Stimulated activated CD4-positive, alpha-beta T cell treated with anti-CD3 and anti-CD28 coated beads, Interleukin-4, amount 100 ng/mL, for 24 hours (primary cell): ENCODE results near the gene SNX3.

Source experiments
- DNase-seq: peaks from one replicate; pipeline ENCODE4 v3.0.0-alpha.2; 2020

SNX3 gene

GRCh38 chr6:108203189-108204112 is 57.4 kb downstream of the SNX3 start:
- DNase-seq, result no peak

GRCh38 chr6:108200631-108201030 is 60.2 kb downstream of the SNX3 start:
- DNase-seq, result no peak

GRCh38 chr6:108200186-108200585 is 60.7 kb downstream of the SNX3 start:
- DNase-seq, result no peak

GRCh38 chr6:108198761-108199498 is 61.9 kb downstream of the SNX3 start:
- no peak for DNase-seq

- no peak for DNase-seq
These were observed 65.6 kb downstream of the SNX3 start for GRCh38 chr6:108195209-108195608.

- DNase-seq, result no peak
These were observed 66.3 kb downstream of the SNX3 start for GRCh38 chr6:108194503-108194902.

DNA sequence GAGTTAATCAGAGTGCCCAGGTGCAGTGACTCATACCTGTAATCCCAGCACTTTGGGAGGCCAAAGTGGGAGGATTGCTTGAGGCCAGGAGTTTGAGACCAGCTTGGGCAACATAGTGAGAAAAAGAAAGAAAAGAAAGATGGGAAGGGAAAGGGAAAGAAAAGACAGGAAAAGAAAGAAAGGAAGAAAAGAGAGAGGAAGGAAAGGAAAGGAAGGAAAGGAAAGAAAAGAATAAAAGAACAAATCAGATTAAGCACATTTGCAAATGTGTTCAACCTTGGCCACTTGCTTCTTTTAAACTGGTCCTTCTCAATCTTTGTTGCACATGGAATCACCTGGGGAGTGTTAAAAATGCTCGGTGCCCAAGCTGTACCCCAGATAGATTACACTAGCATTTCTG is 67.0 kb downstream of the SNX3 start:
- no peak for DNase-seq

DNA sequence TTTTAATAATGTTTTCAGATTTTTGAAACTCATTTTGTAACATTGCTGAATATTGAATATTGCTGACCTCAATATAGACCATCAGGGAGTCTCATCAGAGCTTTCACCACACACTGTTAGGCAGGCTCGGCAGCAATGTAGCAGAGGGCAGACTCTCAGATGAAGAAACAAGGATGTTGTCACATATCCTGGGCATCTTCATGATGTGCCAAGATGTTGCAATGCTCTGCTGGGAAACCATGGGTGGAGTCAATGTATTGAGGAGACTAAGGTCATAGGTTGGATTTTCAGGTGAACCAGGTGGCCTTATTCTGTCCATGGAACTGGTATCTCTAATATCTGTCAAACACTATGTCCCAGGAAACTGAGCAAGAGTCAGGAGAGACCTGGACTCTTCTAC is 67.7 kb downstream of the SNX3 start:
- DNase-seq, result no peak

GRCh38 chr6:108187519-108187918 is 73.3 kb downstream of the SNX3 start:
- DNase-seq, result no peak

DNA sequence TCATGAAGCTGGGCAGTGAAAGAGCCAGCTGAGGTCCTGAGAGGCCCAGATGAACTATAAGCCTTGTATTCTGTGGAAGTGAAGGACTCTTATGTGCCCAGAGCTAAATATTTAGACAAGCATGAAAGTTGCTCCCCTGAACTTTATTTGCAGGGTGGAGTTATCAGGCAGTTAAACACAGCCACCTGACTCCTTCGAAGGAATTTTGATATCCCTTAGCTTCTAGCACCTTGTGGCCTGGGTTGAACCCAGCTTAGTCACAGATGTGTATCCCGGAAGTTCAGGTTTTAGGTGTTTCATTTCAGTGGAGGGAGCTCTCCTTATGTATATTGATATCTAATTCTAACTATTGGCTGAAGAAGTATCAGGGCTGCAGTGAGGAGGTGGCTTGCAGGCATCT is 74.6 kb downstream of the SNX3 start:
- DNase-seq, result no peak

DNA sequence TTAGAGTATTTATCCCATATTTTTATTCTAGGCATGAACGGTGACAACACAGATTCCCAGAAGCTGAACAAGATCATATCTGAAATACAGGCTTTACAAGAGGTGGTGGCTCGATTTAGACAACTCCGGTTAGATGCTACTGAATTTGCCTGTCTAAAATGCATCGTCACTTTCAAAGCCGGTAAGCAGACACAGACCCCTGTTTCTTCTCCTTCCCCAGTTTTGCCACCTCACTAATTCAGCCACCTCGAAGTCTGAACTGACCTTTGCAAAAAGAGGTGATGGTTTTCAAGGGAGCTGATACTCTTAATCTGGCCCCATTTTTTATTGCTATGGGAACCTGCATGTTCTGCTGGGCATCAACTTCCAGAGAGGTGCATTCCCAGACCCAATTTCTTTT is 80.1 kb downstream of the SNX3 start:
- DNase-seq, result no peak

DNA sequence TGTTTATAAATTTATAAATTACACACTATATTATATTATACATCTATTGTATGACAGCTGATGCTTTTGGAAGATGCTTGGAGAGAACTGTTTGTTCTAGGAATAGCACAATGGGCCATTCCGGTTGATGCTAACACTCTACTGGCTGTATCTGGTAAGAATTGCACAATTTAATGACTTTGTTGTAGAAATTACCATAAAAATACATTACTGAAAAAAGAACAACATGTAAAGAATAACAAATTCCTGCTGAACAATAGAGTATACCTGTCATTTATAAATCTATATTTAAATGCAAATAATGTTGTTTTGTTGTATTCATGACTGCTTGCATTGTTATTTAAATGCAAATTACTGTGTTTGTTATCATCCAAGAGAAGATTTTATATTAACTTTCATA is 80.6 kb downstream of the SNX3 start:
- DNase-seq, result no peak

GRCh38 chr6:108179741-108180140 is 81.1 kb downstream of the SNX3 start:
- DNase-seq, result no peak

DNA sequence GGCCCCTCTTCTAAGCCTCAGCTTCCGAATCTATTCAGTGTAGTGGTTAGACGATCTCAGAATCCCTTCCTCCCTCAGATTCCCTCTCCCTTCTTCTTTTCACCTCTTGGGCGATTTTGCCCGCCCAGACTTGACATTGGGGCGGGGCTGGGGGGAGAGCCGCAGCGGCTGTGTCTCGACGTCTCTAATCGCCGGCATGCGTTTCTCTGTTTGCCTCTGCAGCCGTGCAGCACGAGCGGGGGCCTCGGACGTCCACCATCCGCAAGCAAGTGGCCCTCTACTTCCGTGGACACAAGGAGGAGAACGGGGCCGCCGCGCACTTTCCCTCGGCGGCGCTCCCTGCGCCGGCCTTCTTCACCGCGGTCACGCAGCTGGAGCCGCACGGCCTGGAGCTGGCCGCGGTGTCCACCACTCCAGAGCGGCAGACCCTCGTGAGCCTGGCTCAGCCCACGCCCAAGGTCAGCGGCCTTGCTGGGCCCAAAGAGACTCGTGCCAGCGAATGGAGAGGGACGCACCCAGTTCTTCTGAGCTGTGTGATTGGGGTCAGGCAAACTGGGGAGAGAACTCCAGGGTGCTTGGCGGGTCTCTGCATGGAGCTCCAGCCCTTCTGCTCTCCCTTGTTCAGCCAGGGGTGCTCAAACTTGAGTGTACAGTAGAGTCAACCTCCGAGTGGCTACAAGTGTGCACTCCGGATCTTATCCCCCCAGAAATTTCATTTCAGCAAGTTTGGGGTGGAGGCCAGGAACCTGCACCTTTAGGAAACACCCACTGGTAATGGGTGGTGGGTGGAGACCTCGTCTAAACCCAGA is 84.4 kb downstream of the SNX3 start:
- no peak for DNase-seq

DNA sequence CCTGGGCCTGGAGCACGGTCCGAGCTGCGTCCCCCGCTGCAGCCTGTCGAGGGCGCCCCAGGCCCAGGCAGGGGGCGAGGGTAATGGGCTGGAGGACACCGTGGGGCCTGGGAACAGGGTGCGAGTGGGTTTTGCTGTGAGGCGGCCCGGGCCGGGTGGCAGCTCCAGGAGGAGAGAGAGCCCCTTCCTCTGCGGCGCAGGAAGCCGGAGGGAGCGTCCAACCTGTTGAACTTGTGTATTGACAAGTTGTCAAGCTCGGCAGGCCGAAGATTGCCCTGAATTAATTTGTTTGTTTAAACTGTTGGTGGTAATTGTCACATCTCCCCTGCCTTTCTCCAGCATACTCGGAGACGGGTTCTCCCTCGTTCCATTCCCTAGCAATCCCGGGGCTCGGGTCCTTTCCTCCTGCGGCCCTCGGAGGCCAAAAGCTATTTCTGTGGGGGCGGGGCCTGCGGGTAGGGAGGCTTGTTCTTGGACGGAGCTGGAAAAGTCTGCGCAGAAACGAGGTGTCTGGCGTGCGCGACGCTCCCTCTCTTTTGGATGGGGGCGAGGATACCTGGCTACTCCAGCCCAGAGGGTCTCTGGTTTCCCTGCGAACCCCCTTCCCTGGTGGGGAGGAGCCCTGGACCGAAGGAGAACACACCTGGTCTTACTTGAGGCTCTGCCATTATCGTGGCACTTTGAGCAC is 85.1 kb downstream of the SNX3 start:
- DNase-seq, result no peak

DNA sequence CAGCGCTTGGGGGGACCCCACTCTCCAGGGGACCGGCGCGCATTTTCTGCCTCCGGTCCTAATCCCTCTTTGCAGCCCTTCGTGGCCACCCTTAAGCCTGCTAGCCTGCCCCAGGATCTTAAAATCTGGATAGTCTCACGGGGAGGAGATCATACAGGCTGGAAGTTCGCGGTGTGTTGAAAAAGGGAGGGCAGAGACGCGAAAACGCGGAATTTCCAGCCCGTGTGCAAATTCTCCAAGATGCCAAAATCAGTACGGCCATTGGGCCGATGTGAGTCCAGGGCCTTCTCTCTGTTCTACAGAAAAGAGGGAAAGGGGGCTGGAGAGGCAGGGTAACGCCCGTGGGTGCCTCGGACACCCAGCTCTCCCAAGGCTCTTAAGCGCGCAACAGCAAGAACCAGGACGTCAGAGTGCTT is 85.7 kb downstream of the SNX3 start:
- DNase-seq, result no peak

GRCh38 chr6:108174371-108175175 is 86.3 kb downstream of the SNX3 start:
- DNase-seq, result no peak

DNA sequence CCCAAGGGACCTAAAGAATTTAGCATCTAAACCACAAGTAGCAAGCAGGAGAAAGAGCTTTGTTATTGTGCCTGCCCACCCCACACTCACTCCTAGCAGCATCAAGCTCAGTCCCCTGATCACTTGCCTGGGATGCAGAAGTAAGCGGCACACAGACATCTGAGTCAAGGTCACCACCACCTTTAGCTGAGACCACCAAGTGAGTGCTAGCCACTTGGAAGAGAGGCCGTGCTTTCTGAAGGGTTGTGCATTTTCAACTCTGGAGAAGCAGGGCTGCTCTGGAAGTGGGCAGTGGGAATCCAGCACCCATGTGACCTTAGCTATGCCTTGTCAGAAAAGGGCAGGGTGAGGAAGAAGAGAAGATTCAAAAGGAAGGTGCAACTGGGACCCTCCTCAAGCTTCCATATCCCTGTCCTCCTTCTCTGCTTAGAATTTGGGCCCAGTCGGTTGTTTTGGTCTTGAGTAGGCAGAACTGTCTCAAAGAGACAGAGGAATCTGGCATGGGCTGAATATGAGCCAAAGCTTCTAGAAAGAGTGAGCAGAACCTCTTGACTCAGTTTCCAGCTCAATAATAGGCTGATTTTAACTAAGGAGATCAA is 88.8 kb downstream of the SNX3 start:
- no peak for DNase-seq

DNA sequence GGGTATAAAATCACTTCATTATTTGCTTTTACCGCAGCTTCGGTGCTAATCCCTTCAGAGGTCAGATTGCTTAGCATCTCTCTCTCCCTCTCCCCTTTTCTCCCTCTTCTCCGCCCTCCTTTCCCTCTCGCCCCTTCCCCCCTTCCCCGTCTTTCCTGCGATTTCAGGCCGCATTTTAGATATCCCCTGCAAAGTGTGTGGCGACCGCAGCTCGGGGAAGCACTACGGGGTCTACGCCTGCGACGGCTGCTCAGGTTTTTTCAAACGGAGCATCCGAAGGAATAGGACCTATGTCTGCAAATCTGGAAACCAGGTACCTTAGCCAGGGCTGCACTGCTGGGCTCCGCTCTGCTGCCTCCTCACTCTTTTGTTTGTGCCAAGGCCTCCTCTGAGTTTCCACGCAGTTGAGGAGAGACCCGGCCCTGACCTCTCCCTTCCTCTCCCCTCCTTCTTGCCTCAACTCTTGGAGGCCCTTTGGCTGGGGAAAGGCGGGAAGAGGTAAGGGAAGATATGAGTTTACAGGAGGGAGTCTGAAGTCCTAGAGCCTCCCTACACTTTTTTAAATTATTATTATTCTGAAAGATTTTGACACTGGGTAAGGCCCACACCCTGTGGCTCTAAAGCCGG is 89.4 kb downstream of the SNX3 start:
- no peak for DNase-seq

GRCh38 chr6:108170332-108171290 is 90.2 kb downstream of the SNX3 start:
- no peak for DNase-seq
